Measurements from ENCODE around the gene ZNF714.
"Not testable (repeated sequence)": the region's sequence is repeated elsewhere in the genome, so short reads cannot be mapped to it uniquely, and the experiment has no call there.

ZNF714 gene

GRCh38 chr19:21130097-21130775 lies 48.2 kb downstream of the ZNF714 start:
- no peak for DNase-seq (ENCODE audit: low spot score)

GRCh38 chr19:21133633-21134032 lies 51.6 kb downstream of the ZNF714 start:
- no peak for DNase-seq (ENCODE audit: low spot score)

- DNase-seq (ENCODE audit: low spot score): no peak
These were observed 52.9 kb downstream of the ZNF714 start for GRCh38 chr19:21134934-21135366.

- DNase-seq (ENCODE audit: low spot score): no peak
These were observed 53.4 kb downstream of the ZNF714 start for GRCh38 chr19:21135433-21135832.

- DNase-seq (ENCODE audit: low spot score): no peak
These were observed 56.1 kb downstream of the ZNF714 start for GRCh38 chr19:21138130-21138529.

GRCh38 chr19:21141006-21141405 lies 59.0 kb downstream of the ZNF714 start:
- DNase-seq (ENCODE audit: low spot score): not testable (repeated sequence)

GRCh38 chr19:21141787-21142464 lies 59.9 kb downstream of the ZNF714 start, which contains the start of gene ZNF431:
TSS of gene ZNF431 (plus strand) at chr19:21142040. CDS start at chr19:21142184, 144 bp downstream.
- peak; percentile 89 for DNase-seq (ENCODE audit: low spot score)

GRCh38 chr19:21143428-21143827 lies 61.4 kb downstream of the ZNF714 start:
- DNase-seq (ENCODE audit: low spot score): no peak

GRCh38 chr19:21143854-21144253 lies 61.9 kb downstream of the ZNF714 start:
- DNase-seq (ENCODE audit: low spot score): no peak

GRCh38 chr19:21147540-21147939 lies 65.5 kb downstream of the ZNF714 start:
- DNase-seq (ENCODE audit: low spot score): no peak

GRCh38 chr19:21148681-21149080 lies 66.7 kb downstream of the ZNF714 start:
- DNase-seq (ENCODE audit: low spot score): no peak

- DNase-seq (ENCODE audit: low spot score): no peak
These were observed 67.9 kb downstream of the ZNF714 start for GRCh38 chr19:21149877-21150276.

GRCh38 chr19:21151460-21151859 lies 69.5 kb downstream of the ZNF714 start:
- DNase-seq (ENCODE audit: low spot score): no peak

- DNase-seq (ENCODE audit: low spot score): no peak
These were observed 76.6 kb downstream of the ZNF714 start for GRCh38 chr19:21158523-21159135.

GRCh38 chr19:21164541-21164940 lies 82.5 kb downstream of the ZNF714 start:
- DNase-seq (ENCODE audit: low spot score): no peak

GRCh38 chr19:21166436-21166835 lies 84.4 kb downstream of the ZNF714 start:
- no peak for DNase-seq (ENCODE audit: low spot score)
